CD14-positive monocyte (primary cell): ENCODE measurements around the gene FANCC. TPM values are rescaled to one million over a fixed set of nuclear protein-coding genes. Genes with fewer than 3 reads are reported as not detected.

ENCODE experiments used
- DNase-seq, 3 donors: peaks; one replicate each; pipeline ENCODE4 v3.0.0-alpha.2; 2011 to 2022
- H2AFZ ChIP-seq: 2 replicates; pipeline ENCODE4 v1.6.0; 2012; ENCODE audit warnings: mild to moderate bottlenecking, low read depth, low read length, inconsistent platforms; ENCODE audit not compliant: insufficient read depth, poor library complexity, severe bottlenecking
- H3K27ac ChIP-seq, 2 donors: 1 replicate in 1 of 2; 2 replicates in 1 of 2; pipeline ENCODE4 v1.5.1; 2012 to 2013; ENCODE audit warnings: low read length in 2 of 2, control low read depth in 1 of 2, inconsistent platforms in 1 of 2, low read depth in 1 of 2, mild to moderate bottlenecking in 1 of 2
- H3K27me3 ChIP-seq, 2 donors: one replicate each; pipeline versions ENCODE4 v1.6.0 to v1.6.1; 2011 to 2013; ENCODE audit warnings: low read length in 2 of 2; ENCODE audit not compliant: control insufficient read depth in 2 of 2, insufficient read depth in 2 of 2
- H3K36me3 ChIP-seq, 2 donors: replicated peaks in 1 of 2; 1 replicate in 1 of 2; 2 replicates in 1 of 2; pipeline versions ENCODE4 v1.5.1 to v1.6.1; 2012 to 2013; ENCODE audit warnings: low read length in 2 of 2, control low read depth in 1 of 2, inconsistent platforms in 1 of 2, mild to moderate bottlenecking in 1 of 2; ENCODE audit not compliant: insufficient read depth in 2 of 2, control insufficient read depth in 1 of 2
- H3K4me1 ChIP-seq, 2 donors: 1 replicate in 1 of 2; 2 replicates in 1 of 2; pipeline versions ENCODE4 v1.5.1 to v1.6.1; 2012 to 2013; ENCODE audit warnings: low read length in 2 of 2, control low read depth in 1 of 2, inconsistent platforms in 1 of 2, mild to moderate bottlenecking in 1 of 2, moderate library complexity in 1 of 2; ENCODE audit not compliant: insufficient read depth in 2 of 2, control insufficient read depth in 1 of 2
- H3K4me2 ChIP-seq: replicated peaks from 2 replicates; pipeline ENCODE3; 2012; ENCODE audit warnings: low read length, moderate library complexity, mild to moderate bottlenecking; ENCODE audit not compliant: poor library complexity, severe bottlenecking; ENCODE audit errors: extremely low read depth
- H3K4me3 ChIP-seq, 3 experiments: fragments of 200-600 bp in 1 of 3; sonication (generic) in 1 of 3; replicated peaks in 1 of 3; 1 replicate in 2 of 3; 2 replicates in 1 of 3; pipeline ENCODE4 v1.5.1; 2011 to 2013; ENCODE audit warnings: low read length in 3 of 3, mild to moderate bottlenecking in 3 of 3, control low read depth in 2 of 3, low read depth in 2 of 3, inconsistent platforms in 1 of 3, moderate library complexity in 1 of 3
- H3K79me2 ChIP-seq: 2 replicates; pipeline ENCODE4 v1.6.0; 2012; ENCODE audit warnings: mild to moderate bottlenecking, control low read depth, inconsistent platforms, low read length, moderate library complexity; ENCODE audit not compliant: insufficient read depth
- H3K9ac ChIP-seq: 2 replicates; pipeline ENCODE4 v1.6.0; 2017; ENCODE audit warnings: low read length, mild to moderate bottlenecking; ENCODE audit not compliant: insufficient read depth, poor library complexity, severe bottlenecking
- H3K9me3 ChIP-seq, 2 donors: replicated peaks in 1 of 2; 1 replicate in 1 of 2; 2 replicates in 1 of 2; pipeline versions ENCODE4 v1.5.1 to v1.6.1; 2012 to 2013; ENCODE audit warnings: low read length in 2 of 2, control low read depth in 1 of 2; ENCODE audit not compliant: control insufficient read depth in 1 of 2, insufficient read depth in 1 of 2
- H4K20me1 ChIP-seq: 2 replicates; pipeline ENCODE4 v1.6.0; 2012; ENCODE audit warnings: mild to moderate bottlenecking, low read length, control low read depth, moderate library complexity; ENCODE audit not compliant: insufficient read depth
- H3K27ac Mint-ChIP-seq, 7 donors: one replicate each; pipeline ENCODE4 v1.8.0; 2020; ENCODE audit warnings: mild to moderate bottlenecking in 7 of 7, mixed read lengths in 7 of 7, moderate library complexity in 6 of 7, inconsistent platforms in 2 of 7
- H3K27me3 Mint-ChIP-seq, 3 donors: one replicate each; pipeline ENCODE4 v1.8.0; 2021 to 2022; ENCODE audit warnings: low read depth in 3 of 3, mild to moderate bottlenecking in 3 of 3, mixed read lengths in 3 of 3, moderate library complexity in 3 of 3, inconsistent platforms in 1 of 3
- H3K36me3 Mint-ChIP-seq, 2 donors: one replicate each; pipeline ENCODE4 v1.8.0; 2020; ENCODE audit warnings: mixed read lengths in 2 of 2, inconsistent platforms in 1 of 2, mild to moderate bottlenecking in 1 of 2
- H3K4me1 Mint-ChIP-seq: one replicate; pipeline ENCODE4 v1.8.0; 2020; ENCODE audit warnings: mild to moderate bottlenecking, mixed read lengths
- H3K4me3 Mint-ChIP-seq, 2 donors: one replicate each; pipeline ENCODE4 v1.8.0; 2020; ENCODE audit warnings: mild to moderate bottlenecking in 2 of 2, mixed read lengths in 2 of 2, moderate library complexity in 1 of 2
- H3K9me3 Mint-ChIP-seq, 7 donors: one replicate each; pipeline ENCODE4 v1.8.0; 2020 to 2022; ENCODE audit warnings: mixed read lengths in 7 of 7, mild to moderate bottlenecking in 6 of 7, moderate library complexity in 6 of 7, inconsistent platforms in 2 of 7
- CTCF ChIP-seq: fragments of 200-600 bp; IDR thresholded peaks from one replicate; pipeline ENCODE4 v1.8.0; 2022; ENCODE audit warnings: antibody characterized with exemption, mild to moderate bottlenecking
- WGBS: methylation state at CpG from one replicate; pipeline ENCODE4 v1.1.5; 2013; ENCODE audit warnings: missing lambda C conversion rate; ENCODE audit not compliant: insufficient coverage; 5-methylcytosine and 5-hydroxymethylcytosine counted together
- intact Hi-C, 2 donors: fragments of 100-400 bp; cut with micrococcal nuclease; formaldehyde crosslinking; loops; one replicate each; pipeline versions ENCODE4 v1.15.0 to v1.15.1; 2023
- polyA plus RNA-seq, 3 donors: library from polyadenylated mRNA; depleted of rRNA in 1 of 3; unstranded in 2 of 3; stranded (reverse) in 1 of 3; fragments of 300-500 nt in 2 of 3; fragments of >200 nt in 1 of 3; fragmentation: Illumina TruSeq in 2 of 3; gene quantifications; 1 replicate in 2 of 3; 2 replicates in 1 of 3; pipeline ENCODE4 v1.2.3, GENCODE V29; 2012 to 2021

The FANCC gene
- polyA plus RNA-seq, 3 donors: 1.2 to 2.2 (median 1.5) TPM

- DNase-seq: no peak
- Histone ChIP-seq H3K27me3 (no peaks in the 10 kb centered on the region), H3K9me3 (no peaks in the 10 kb centered on the region), H3K27ac (no peak overlapping the region), H4K20me1 (no peaks in the 10 kb centered on the region), H3K9ac (no peak overlapping the region), H3K4me2 (no peak overlapping the region), H3K4me1 (no peaks in the 10 kb centered on the region), H2AFZ (no peak overlapping the region), H3K79me2 (no peaks in the 10 kb centered on the region), H3K36me3 (peaks cover 0 to 8% of the 10 kb centered on the region in 2 donors), H3K4me3 (no peak overlapping the region)
- intact Hi-C loops: no loop called here
- peaks cover 0 to 3% (median 0%) of the 10 kb centered on the region in 7 donors for H3K9me3 Mint-ChIP-seq
- no peak for TF ChIP-seq CTCF
- H3K36me3 Mint-ChIP-seq: peaks cover 2 to 5% of the 10 kb centered on the region in 2 donors
- WGBS: 94% methylated on average over 9 of the region's 12 CpGs
- H3K4me1 Mint-ChIP-seq: peaks cover 18% of the 10 kb centered on the region
- H3K27ac Mint-ChIP-seq: no peak overlapping the region
- H3K4me3 Mint-ChIP-seq: no peak overlapping the region
- H3K27me3 Mint-ChIP-seq: peaks cover 0 to 17% (median 16%) of the 10 kb centered on the region in 3 donors
Observed at GRCh38 chr9:95096381-95096780, 221.1 kb downstream of the FANCC start.

- WGBS: 91% methylated on average over 13 of the region's 22 CpGs
- no peak overlapping the region for H3K27ac Mint-ChIP-seq
- Histone ChIP-seq H3K4me1 (no peaks in the 10 kb centered on the region), H3K27me3 (no peaks in the 10 kb centered on the region), H3K36me3 (peaks cover 0 to 8% of the 10 kb centered on the region in 2 donors), H3K4me2 (no peak overlapping the region), H3K79me2 (no peaks in the 10 kb centered on the region), H3K9ac (no peak overlapping the region), H4K20me1 (no peaks in the 10 kb centered on the region), H3K9me3 (no peaks in the 10 kb centered on the region), H3K27ac (no peak overlapping the region), H3K4me3 (no peak overlapping the region), H2AFZ (no peak overlapping the region)
- no peak for TF ChIP-seq CTCF
- H3K27me3 Mint-ChIP-seq: peaks cover 0 to 17% (median 16%) of the 10 kb centered on the region in 3 donors
- H3K4me3 Mint-ChIP-seq: no peak overlapping the region
- H3K9me3 Mint-ChIP-seq: peaks cover 0 to 3% (median 0%) of the 10 kb centered on the region in 7 donors
- intact Hi-C loops: no loop called here
- no peak for DNase-seq
- H3K4me1 Mint-ChIP-seq: peaks cover 19% of the 10 kb centered on the region
- peaks cover 0 to 3% of the 10 kb centered on the region in 2 donors for H3K36me3 Mint-ChIP-seq
Observed at GRCh38 chr9:95095641-95096355, 221.7 kb downstream of the FANCC start.
